ENCODE measurements around the gene SFSWAP. TPM values are rescaled to one million over a fixed set of nuclear protein-coding genes. Genes with fewer than 3 reads are reported as not detected.

The SFSWAP gene
- total RNA-seq, 1 experiment from 2014 or later, result 48.1 TPM

DNA sequence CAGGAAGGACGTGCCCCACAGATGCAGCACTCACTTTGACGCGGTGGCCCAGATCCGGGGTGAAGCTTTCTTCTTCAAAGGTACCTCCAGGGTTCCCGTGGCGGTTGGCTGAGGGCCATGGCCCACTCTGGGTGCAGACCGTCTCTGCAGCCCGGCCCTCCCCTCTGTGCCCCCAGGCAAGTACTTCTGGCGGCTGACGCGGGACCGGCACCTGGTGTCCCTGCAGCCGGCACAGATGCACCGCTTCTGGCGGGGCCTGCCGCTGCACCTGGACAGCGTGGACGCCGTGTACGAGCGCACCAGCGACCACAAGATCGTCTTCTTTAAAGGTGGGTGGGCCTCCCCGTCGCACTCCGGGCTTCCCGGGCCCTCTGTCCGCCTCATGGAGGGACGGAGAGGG, 134.2 kb downstream of the SFSWAP start:
- Mint-ChIP-seq H3K36me3 (ENCODE audit: insufficient read depth in 1 of 3, low read depth in 3 of 3) (peaks cover 12 to 37% (median 21%) of the 10 kb centered on the region in 3 experiments), H3K27ac (no peak overlapping the region)
- WGBS (ENCODE audit: extremely low coverage, insufficient read length, low lambda C conversion rate), result no CpG with 5 or more reads among the region's 29 CpGs

More for the DNA sequence above, 134.2 kb downstream of the SFSWAP start:
- H4K91ac ChIP-seq (ENCODE audit: insufficient read length, low read depth, low read length), result no peak overlapping the region
- no peak overlapping the region for H4K5ac ChIP-seq (ENCODE audit: insufficient read length, low read depth, low read length)
- no peaks in the 10 kb centered on the region for H3K23me2 ChIP-seq (ENCODE audit: insufficient read length, low read depth, low read length, poor library complexity, severe bottlenecking)
- no peak overlapping the region for H3K4me2 ChIP-seq (ENCODE audit: insufficient read depth, insufficient read length, low read length)
- H2BK12ac ChIP-seq (ENCODE audit: insufficient read length, low read depth, low read length), result no peak overlapping the region
- H2AK5ac ChIP-seq (ENCODE audit: insufficient read length, low read length), result no peak overlapping the region
- H3K56ac ChIP-seq (ENCODE audit: insufficient read length, low read depth, low read length), result no peak overlapping the region
- no peaks in the 10 kb centered on the region for H4K20me1 ChIP-seq (ENCODE audit: control insufficient read depth, insufficient read depth, insufficient read length)
- no peak overlapping the region for H3T11ph ChIP-seq (ENCODE audit: low read length)
- H2AFZ ChIP-seq (ENCODE audit: low read length), result no peak overlapping the region
- Mint-ChIP-seq H3K27me3 (ENCODE audit: low read depth) (no peaks in the 10 kb centered on the region), H3K9me3 (no peaks in the 10 kb centered on the region), H3K4me1 (no peaks in the 10 kb centered on the region), H3K4me3 (no peak overlapping the region)
- TF ChIP-seq, protein P1, sequence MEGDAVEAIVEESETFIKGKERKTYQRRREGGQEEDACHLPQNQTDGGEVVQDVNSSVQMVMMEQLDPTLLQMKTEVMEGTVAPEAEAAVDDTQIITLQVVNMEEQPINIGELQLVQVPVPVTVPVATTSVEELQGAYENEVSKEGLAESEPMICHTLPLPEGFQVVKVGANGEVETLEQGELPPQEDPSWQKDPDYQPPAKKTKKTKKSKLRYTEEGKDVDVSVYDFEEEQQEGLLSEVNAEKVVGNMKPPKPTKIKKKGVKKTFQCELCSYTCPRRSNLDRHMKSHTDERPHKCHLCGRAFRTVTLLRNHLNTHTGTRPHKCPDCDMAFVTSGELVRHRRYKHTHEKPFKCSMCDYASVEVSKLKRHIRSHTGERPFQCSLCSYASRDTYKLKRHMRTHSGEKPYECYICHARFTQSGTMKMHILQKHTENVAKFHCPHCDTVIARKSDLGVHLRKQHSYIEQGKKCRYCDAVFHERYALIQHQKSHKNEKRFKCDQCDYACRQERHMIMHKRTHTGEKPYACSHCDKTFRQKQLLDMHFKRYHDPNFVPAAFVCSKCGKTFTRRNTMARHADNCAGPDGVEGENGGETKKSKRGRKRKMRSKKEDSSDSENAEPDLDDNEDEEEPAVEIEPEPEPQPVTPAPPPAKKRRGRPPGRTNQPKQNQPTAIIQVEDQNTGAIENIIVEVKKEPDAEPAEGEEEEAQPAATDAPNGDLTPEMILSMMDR (conservative IDR thresholded peaks at IDR 0.05), result no peak
- H3K23ac ChIP-seq (ENCODE audit: insufficient read length, low read depth, low read length), result no peak overlapping the region
- no peaks in the 10 kb centered on the region for H3K4me1 ChIP-seq (ENCODE audit: insufficient read depth, low read length)
- H3K27ac ChIP-seq (ENCODE audit: insufficient read length, low read depth, low read length), result no peak overlapping the region
- H3K9ac ChIP-seq (ENCODE audit: extremely low read depth, insufficient read length, low read length), result no peak overlapping the region
- H2BK15ac ChIP-seq (ENCODE audit: low read depth, low read length), result no peak overlapping the region
- H3K27me3 ChIP-seq (ENCODE audit: insufficient read depth, low read length), result no peaks in the 10 kb centered on the region
- H2BK120ac ChIP-seq (ENCODE audit: low read depth, low read length, poor library complexity, severe bottlenecking), result no peak overlapping the region
- no peak overlapping the region for H3K4ac ChIP-seq (ENCODE audit: low read depth, low read length)
- H3K79me2 ChIP-seq (ENCODE audit: insufficient read depth, low read length), result no peaks in the 10 kb centered on the region
- no peaks in the 10 kb centered on the region for H3K79me1 ChIP-seq (ENCODE audit: insufficient read depth, low read depth, low read length, poor library complexity, severe bottlenecking)
- no peak overlapping the region for H3K14ac ChIP-seq (ENCODE audit: insufficient read depth, low read length)
- no peak overlapping the region for H3K18ac ChIP-seq (ENCODE audit: insufficient read length, low read depth, low read length)
- no peak overlapping the region for H4K8ac ChIP-seq (replicated peaks; ENCODE audit: insufficient read length, low read depth, low read length)
- no peak overlapping the region for H2BK5ac ChIP-seq (ENCODE audit: insufficient read length, low read length)
- H3K9me3 ChIP-seq (ENCODE audit: control insufficient read depth, low read depth, low read length), result no peaks in the 10 kb centered on the region
- DNase-seq, result no peak
- no peak overlapping the region for H2BK20ac ChIP-seq (ENCODE audit: low read depth, low read length, poor library complexity, severe bottlenecking)

Data from H9 (cell line).